Breast epithelium (tissue), 3 donors: Measurements from ENCODE around the gene FOXL2.

Source experiments
- CTCF ChIP-seq, 3 donors: fragments of 450-650 bp; IDR thresholded peaks; one replicate each; pipeline ENCODE4 v1.5.1; 2016 to 2017; ENCODE audit warnings: antibody characterized with exemption in 3 of 3, mild to moderate bottlenecking in 3 of 3, moderate library complexity in 3 of 3
- POLR2A ChIP-seq: fragments of 450-650 bp; IDR thresholded peaks from one replicate; pipeline ENCODE4 v1.6.1; 2016; ENCODE audit warnings: antibody characterized with exemption, mild to moderate bottlenecking, moderate library complexity
- POLR2AphosphoS5 ChIP-seq, 3 donors: sonication (generic); formaldehyde crosslinking; IDR thresholded peaks; one replicate each; pipeline ENCODE4 v1.6.1; 2017; ENCODE audit warnings: antibody characterized with exemption in 3 of 3

GRCh38 chr3:138902171-138902570, 44.8 kb downstream of the FOXL2 start:
- TF ChIP-seq CTCF (IDR thresholded peaks at IDR 0.05): no peak
- no peak for TF ChIP-seq POLR2AphosphoS5 (IDR thresholded peaks at IDR 0.05)
- TF ChIP-seq POLR2A: no peak
